SK-N-SH (cell line): ENCODE measurements around the gene KBTBD13. TPM values are rescaled to one million over a fixed set of nuclear protein-coding genes. Genes with fewer than 3 reads are reported as not detected.

ENCODE experiments used
- CTCF ChIA-PET: fragments of 300-600, 350-600 bp; formaldehyde crosslinking; extraction: SDS; loops from one replicate; lab custom pipeline; 2021; lab: Yijun Ruan, JAX
- POLR2A ChIA-PET: fragments of 350-600 bp; sonication (Branson Sonifier 250); formaldehyde crosslinking; extraction: SDS; loops from one replicate; lab custom pipeline; 2020; ENCODE audit warnings: antibody characterized with exemption, inconsistent platforms; lab: Yijun Ruan, JAX
- DNase-seq: peaks from one replicate; pipeline ENCODE4 v3.0.0; 2012
- H2AFZ ChIP-seq: fragments of 200-600 bp; sonication (generic); 2 replicates; pipeline ENCODE4 v1.8.1; 2016; ENCODE audit warnings: antibody characterized with exemption, mild to moderate bottlenecking, low read depth
- H3F3A ChIP-seq: fragments of 200-600 bp; sonication (generic); replicated peaks from 2 replicates; pipeline ENCODE3; 2016; ENCODE audit warnings: antibody characterized with exemption, mild to moderate bottlenecking; ENCODE audit not compliant: insufficient read depth
- H3K27ac ChIP-seq, 2 experiments: fragments of 200-500 bp in 1 of 2; fragments of 200-600 bp in 1 of 2; sonication (Bioruptor generic) in 1 of 2; sonication (generic), shearing (Covaris generic) in 1 of 2; 2 replicates each; pipeline versions ENCODE4 v1.5.1 to v1.6.1; 2014 to 2016; ENCODE audit warnings: low read depth in 2 of 2, inconsistent platforms in 1 of 2, low read length in 1 of 2, mild to moderate bottlenecking in 1 of 2, mixed read lengths in 1 of 2
- H3K27me3 ChIP-seq: fragments of 200-600 bp; sonication (generic), shearing (Covaris generic); 2 replicates; pipeline ENCODE4 v1.6.1; 2016; ENCODE audit warnings: mixed run types; ENCODE audit not compliant: insufficient read depth
- H3K36me3 ChIP-seq, 2 experiments: fragments of 200-500 bp in 1 of 2; fragments of 200-600 bp in 1 of 2; sonication (Bioruptor generic) in 1 of 2; sonication (generic) in 1 of 2; replicated peaks in 1 of 2; 2 replicates each; pipeline versions ENCODE3 to v1.5.1; 2014 to 2016; ENCODE audit warnings: low read length in 1 of 2, mild to moderate bottlenecking in 1 of 2; ENCODE audit not compliant: insufficient read depth in 2 of 2, control insufficient read depth in 1 of 2
- H3K4me1 ChIP-seq, 2 experiments: fragments of 200-500 bp in 1 of 2; fragments of 200-600 bp in 1 of 2; sonication (Bioruptor generic) in 1 of 2; sonication (generic), shearing (Covaris generic) in 1 of 2; 2 replicates each; pipeline versions ENCODE4 v1.5.1 to v1.6.1; 2014 to 2016; ENCODE audit warnings: low read depth in 1 of 2, low read length in 1 of 2, mixed run types in 1 of 2; ENCODE audit not compliant: insufficient read depth in 2 of 2, control insufficient read depth in 1 of 2
- H3K4me2 ChIP-seq: fragments of 200-600 bp; sonication (generic), shearing (Covaris generic); 2 replicates; pipeline ENCODE4 v1.6.1; 2017; ENCODE audit warnings: mixed run types
- H3K4me3 ChIP-seq, 2 experiments: fragments of 200-500 bp in 1 of 2; fragments of 200-600 bp in 1 of 2; sonication (Bioruptor generic) in 1 of 2; sonication (generic), shearing (Covaris generic) in 1 of 2; 2 replicates each; pipeline versions ENCODE4 v1.5.1 to v1.8.1; 2014 to 2016; ENCODE audit warnings: low read depth in 2 of 2, inconsistent platforms in 1 of 2, low read length in 1 of 2, mild to moderate bottlenecking in 1 of 2, mixed read lengths in 1 of 2, moderate library complexity in 1 of 2
- H3K79me2 ChIP-seq: fragments of 200-600 bp; sonication (generic); 2 replicates; pipeline ENCODE4 v1.8.1; 2017; ENCODE audit warnings: mild to moderate bottlenecking; ENCODE audit not compliant: insufficient read depth
- H3K9ac ChIP-seq: fragments of 200-600 bp; sonication (generic); 2 replicates; pipeline ENCODE4 v1.6.1; 2017; ENCODE audit warnings: mixed run types
- H3K9me2 ChIP-seq: fragments of 200-600 bp; sonication (generic); 2 replicates; pipeline ENCODE4 v1.6.1; 2017; ENCODE audit warnings: mixed run types
- H3K9me3 ChIP-seq: fragments of 200-600 bp; sonication (generic); 2 replicates; pipeline ENCODE4 v1.6.1; 2017; ENCODE audit warnings: mixed run types, mild to moderate bottlenecking, moderate library complexity
- H4K20me1 ChIP-seq: fragments of 200-600 bp; sonication (generic); 2 replicates; pipeline ENCODE4 v1.6.1; 2017; ENCODE audit warnings: mild to moderate bottlenecking, mixed run types; ENCODE audit not compliant: insufficient read depth
- CHD2 ChIP-seq: fragments of 150-350 bp; IDR thresholded peaks from 2 replicates; pipeline ENCODE4 v1.6.1; 2018; ENCODE audit warnings: low read length; ENCODE audit not compliant: partially characterized antibody
- CTCF ChIP-seq: fragments of 200-600 bp; sonication (generic); IDR thresholded peaks from 2 replicates; pipeline ENCODE4 v1.6.1; 2017; ENCODE audit warnings: antibody characterized with exemption, mild to moderate bottlenecking, moderate library complexity
- ELF1 ChIP-seq: IDR thresholded peaks from 2 replicates; pipeline ENCODE4 v1.4.0; 2012
- EP300 ChIP-seq, 2 experiments: IDR thresholded peaks; 2 replicates each; pipeline versions ENCODE4 v1.4.0 to v1.6.1; 2012; ENCODE audit warnings: borderline replicate concordance in 1 of 2, low read depth in 1 of 2, low read length in 1 of 2
- EZH2phosphoT487 ChIP-seq: fragments of 200-600 bp; sonication (generic); IDR thresholded peaks from 2 replicates; pipeline ENCODE4 v1.6.1; 2017; ENCODE audit warnings: low read depth, mixed run types, mild to moderate bottlenecking, antibody characterized with exemption, moderate library complexity, borderline replicate concordance
- FOXJ3 ChIP-seq: sonication (generic); formaldehyde crosslinking; IDR thresholded peaks from 2 replicates; pipeline ENCODE4 v1.5.1; 2020; ENCODE audit warnings: mild to moderate bottlenecking, missing genetic modification reagents
- GATA2 ChIP-seq: sonication (generic); formaldehyde crosslinking; IDR thresholded peaks from 2 replicates; pipeline ENCODE4 v1.5.0; 2020; ENCODE audit warnings: mild to moderate bottlenecking, missing genetic modification reagents
- IRF3 ChIP-seq: fragments of 150-350 bp; IDR thresholded peaks from 2 replicates; pipeline ENCODE4 v1.6.1; 2016; ENCODE audit warnings: mild to moderate bottlenecking, low read depth, low read length
- JUND ChIP-seq: IDR thresholded peaks from 2 replicates; pipeline ENCODE4 v1.4.0; 2012
- MAX ChIP-seq: IDR thresholded peaks from 2 replicates; pipeline ENCODE4 v1.4.0; 2012; ENCODE audit warnings: low read depth
- RAD21 ChIP-seq: IDR thresholded peaks from 2 replicates; pipeline ENCODE4 v1.6.1; 2012; ENCODE audit warnings: mild to moderate bottlenecking, low read length
- USF1 ChIP-seq: IDR thresholded peaks from 2 replicates; pipeline ENCODE4 v1.4.0; 2012; ENCODE audit warnings: low read depth, borderline replicate concordance
- USF2 ChIP-seq: fragments of 150-350 bp; IDR thresholded peaks from 2 replicates; pipeline ENCODE4 v1.6.1; 2017; ENCODE audit warnings: antibody characterized with exemption, low read length, low read depth, borderline replicate concordance
- ZBTB33 ChIP-seq: IDR thresholded peaks from 2 replicates; pipeline ENCODE4 v1.4.0; 2012; ENCODE audit warnings: low read depth, borderline replicate concordance
- WGBS: methylation state at CpG from one replicate; pipeline ENCODE4 v1.1.6; 2017; ENCODE audit warnings: low lambda C conversion rate; 5-methylcytosine and 5-hydroxymethylcytosine counted together
- polyA plus RNA-seq, 3 experiments: library from polyadenylated mRNA; depleted of rRNA; stranded (reverse); fragments of >200 nt; gene quantifications; 2 replicates each; pipeline ENCODE4 v1.2.3, GENCODE V29; 2012

Gene KBTBD13
- polyA plus RNA-seq, 1 of the 3 experiments (the other 2 are of a cell fraction), result not detected

GRCh38 chr15:65115086-65115485, 38.5 kb downstream of the KBTBD13 start, which contains the start of gene UBAP1L:
UBAP1L (minus strand) TSS chr15:65115200; CDS start chr15:65106215, 8,985 bp downstream.
- H3F3A ChIP-seq, result peaks cover 16% of the 10 kb centered on the region
- H3K4me2 ChIP-seq, result no peak within 1 kb of the TSS
- POLR2A ChIA-PET, result interaction anchor here (1.3 kb wide), 1 partner anchor 28 kb away, joined by 3 read pairs; no protein-coding TSS in a partner anchor
- H3K9me2 ChIP-seq, result no peaks in the 10 kb centered on the region
- no peaks in the 10 kb centered on the region for H3K27me3 ChIP-seq
- TF ChIP-seq ZBTB33 (no peak), ELF1 (no peak), FOXJ3 (CRISPR knock-in tag) (no peak), MAX (no peak), GATA2 (CRISPR knock-in tag) (no peak), CHD2 (no peak), RAD21 (no peak), JUND (no peak), EP300 (IDR thresholded peaks at IDR 0.05; ENCODE audit: borderline replicate concordance in 1 of 2, low read depth in 1 of 2, low read length in 1 of 2) (no peak), USF1 (no peak), EZH2phosphoT487 (no peak), USF2 (no peak)
- H3K9me3 ChIP-seq, result no peaks in the 10 kb centered on the region
- 73% methylated on average over 2 of the region's 2 CpGs for WGBS
- peaks cover 53 to 56% of the 10 kb centered on the region in 2 experiments for H3K36me3 ChIP-seq
- CTCF ChIA-PET, result interaction anchor here (1.0 to 2.4 kb wide), 6 partner anchors 11 to 60 kb away, joined by 3 to 15 read pairs (median 6); partner anchors contain the start of gene PDCD7
- no peaks in the 10 kb centered on the region for H4K20me1 ChIP-seq
- no peak within 1 kb of the TSS for H3K4me3 ChIP-seq
- DNase-seq, result no peak
- no peak within 1 kb of the TSS for H3K9ac ChIP-seq
- H3K4me1 ChIP-seq, result peaks cover 0 to 2% of the 10 kb centered on the region in 2 experiments; a peak in 1 of 4 replicates
- H2AFZ ChIP-seq, result no peak within 1 kb of the TSS
- peaks cover 4% of the 10 kb centered on the region; the same call in 1 of the 2 replicates for H3K79me2 ChIP-seq
- H3K27ac ChIP-seq, result no peak within 1 kb of the TSS

- H3K9me2 ChIP-seq, result no peaks in the 10 kb centered on the region
- ChIA-PET CTCF (interaction anchor here (1.0 to 2.1 kb wide), 4 partner anchors 11 to 52 kb away, joined by 3 to 8 read pairs (median 4); no protein-coding TSS in a partner anchor), POLR2A (interaction anchor here (1.3 kb wide), 1 partner anchor 28 kb away, joined by 3 read pairs; no protein-coding TSS in a partner anchor)
- H3K4me3 ChIP-seq, result no peak overlapping the region
- H2AFZ ChIP-seq, result no peak overlapping the region
- H4K20me1 ChIP-seq, result no peaks in the 10 kb centered on the region
- no peak overlapping the region for H3K4me2 ChIP-seq
- peaks cover 9% of the 10 kb centered on the region; the same call in 1 of the 2 replicates for H3K79me2 ChIP-seq
- peaks cover 53 to 57% of the 10 kb centered on the region in 2 experiments for H3K36me3 ChIP-seq
- H3K9me3 ChIP-seq, result no peaks in the 10 kb centered on the region
- H3F3A ChIP-seq, result peaks cover 16% of the 10 kb centered on the region
- H3K27ac ChIP-seq, result no peak overlapping the region
- peaks cover 0 to 2% of the 10 kb centered on the region in 2 experiments; a peak in 1 of 4 replicates for H3K4me1 ChIP-seq
- no peak for DNase-seq
- no peaks in the 10 kb centered on the region for H3K27me3 ChIP-seq
- WGBS, result 77% methylated on average over 5 of the region's 5 CpGs
- no peak overlapping the region for H3K9ac ChIP-seq
- TF ChIP-seq MAX (no peak), CHD2 (no peak), CTCF (no peak), RAD21 (no peak), ZBTB33 (no peak), IRF3 (no peak), EP300 (IDR thresholded peaks at IDR 0.05; ENCODE audit: borderline replicate concordance in 1 of 2, low read depth in 1 of 2, low read length in 1 of 2) (no peak)
Observed at GRCh38 chr15:65115542-65115941, 39.0 kb downstream of the KBTBD13 start.
